Transverse colon (tissue), 3 donors: ENCODE measurements around the gene DCHS2.

Experiments used
- CTCF ChIP-seq, 5 experiments: fragments of 200-600 bp in 3 of 5; fragments of 450-650 bp in 2 of 5; sonication (generic) in 3 of 5; IDR thresholded peaks; 1 replicate in 2 of 5; 2 replicates in 3 of 5; pipeline ENCODE4 v1.5.1; 2016 to 2017; ENCODE audit warnings: antibody characterized with exemption in 5 of 5, inconsistent platforms in 3 of 5, mild to moderate bottlenecking in 2 of 5, moderate library complexity in 1 of 5
- POLR2A ChIP-seq: fragments of 450-650 bp; IDR thresholded peaks from one replicate; pipeline ENCODE4 v1.6.1; 2016; ENCODE audit warnings: antibody characterized with exemption, mild to moderate bottlenecking, moderate library complexity

GRCh38 chr4:154230091-154230490 is 261.5 kb downstream of the DCHS2 start:
- TF ChIP-seq POLR2A (no peak), CTCF (IDR thresholded peaks at IDR 0.05) (no peak)
